Heart left ventricle (tissue), 13 donors: ENCODE measurements around the gene TNFRSF8.

Experiments used
- CTCF ChIP-seq, 12 donors: fragments of 200-600 bp; sonication (generic) in 4 of 12; IDR thresholded peaks; one replicate each; pipeline versions ENCODE4 v1.5.0 to v1.8.0; 2018 to 2022; ENCODE audit warnings: antibody characterized with exemption in 12 of 12, mild to moderate bottlenecking in 5 of 12
- POLR2A ChIP-seq, 2 donors: fragments of 450-650 bp; IDR thresholded peaks; one replicate each; pipeline ENCODE4 v1.6.1; 2017; ENCODE audit warnings: antibody characterized with exemption in 2 of 2, mild to moderate bottlenecking in 2 of 2, moderate library complexity in 2 of 2
- donor health status: ischemic (EF 13 %, LVEDD 7.1; RV severe dilation, severe dysfunction).
- donor health status: DM: no; HTN: yes; CAD: no.
- donor health status: DM: no; HTN: no; CAD: no.
- donor health status: ischemic (EF 25% LVEDD 6.9; RV normal size, moderate dysfunction).
- donor health status: ischemic (EF 25% LVEDD 5.7; RV mildly dilated, moderate dysfunction).
- donor health status: ischemic (EF 35%, LVEDD 5.7; RV mildly dilated, moderate dysfunction).
- donor health status: nonischemic (EF 11% LVEDD 7.7; RV severe dilation, severe dysfunction).
- donor health status: DM: yes; HTN: yes; CAD: no.
- donor health status: PGD.
- donor health status: ischemic (EF 29% LVEDD 5.4; RV normal size, mild dysfunction).
- donor health status: nonischemic (EF 23%, LVEDD 6.1; RV moderate dilation, normal function).

- no peak for TF ChIP-seq POLR2A (IDR thresholded peaks at IDR 0.05)
- TF ChIP-seq CTCF (IDR thresholded peaks at IDR 0.05), result no peak
Measured at GRCh38 chr1:12150456-12151200, 87.5 kb downstream of the TNFRSF8 start.
